Neutrophil (primary cell): Measurements from ENCODE around the gene MRPL14.

Source experiments
- H3K27ac ChIP-seq: fragments of 200-600 bp; sonication (generic); 2 replicates; pipeline ENCODE4 v1.5.1; 2016; ENCODE audit warnings: mild to moderate bottlenecking, moderate library complexity
- H3K27me3 ChIP-seq: fragments of 200-600 bp; sonication (generic); 2 replicates; pipeline ENCODE4 v1.6.0; 2016; ENCODE audit warnings: mild to moderate bottlenecking
- H3K36me3 ChIP-seq: fragments of 200-600 bp; sonication (generic); 2 replicates; pipeline ENCODE4 v1.5.1; 2017
- H3K4me1 ChIP-seq, 2 experiments: fragments of 200-600 bp in 1 of 2; sonication (generic) in 1 of 2; 1 replicate in 1 of 2; 2 replicates in 1 of 2; pipeline versions ENCODE4 v1.5.1 to v1.6.1; 2013 to 2016; ENCODE audit warnings: low read depth in 1 of 2, low read length in 1 of 2, mild to moderate bottlenecking in 1 of 2, moderate library complexity in 1 of 2; ENCODE audit not compliant: control insufficient read depth in 1 of 2, insufficient read depth in 1 of 2
- H3K4me3 ChIP-seq, 2 experiments: fragments of 200-600 bp in 1 of 2; sonication (generic) in 1 of 2; 1 replicate in 1 of 2; 2 replicates in 1 of 2; pipeline ENCODE4 v1.5.1; 2013 to 2016; ENCODE audit warnings: low read depth in 1 of 2, low read length in 1 of 2, mild to moderate bottlenecking in 1 of 2, moderate library complexity in 1 of 2
- H3K9me3 ChIP-seq: fragments of 200-600 bp; sonication (generic); 2 replicates; pipeline ENCODE4 v1.5.1; 2016
- CTCF ChIP-seq: fragments of 200-600 bp; sonication (generic); IDR thresholded peaks from 2 replicates; pipeline ENCODE4 v1.5.1; 2016; ENCODE audit warnings: antibody characterized with exemption

Gene MRPL14

GRCh38 chr6:44066394-44067172 is 60.7 kb downstream of the MRPL14 start:
- Histone ChIP-seq H3K9me3 (no peaks in the 10 kb centered on the region), H3K36me3 (no peaks in the 10 kb centered on the region), H3K27me3 (peaks cover 72% of the 10 kb centered on the region), H3K4me3 (no peak overlapping the region), H3K4me1 (no peaks in the 10 kb centered on the region), H3K27ac (no peak overlapping the region)
- TF ChIP-seq CTCF, result no peak

- no peak overlapping the region for H3K4me3 ChIP-seq
- H3K27ac ChIP-seq, result no peak overlapping the region
- H3K27me3 ChIP-seq, result peaks cover 62% of the 10 kb centered on the region
- TF ChIP-seq CTCF, result no peak
- H3K36me3 ChIP-seq, result no peaks in the 10 kb centered on the region
- no peaks in the 10 kb centered on the region for H3K9me3 ChIP-seq
- no peaks in the 10 kb centered on the region for H3K4me1 ChIP-seq
These were observed 61.7 kb downstream of the MRPL14 start for GRCh38 chr6:44065443-44066140.

- no peaks in the 10 kb centered on the region for H3K4me1 ChIP-seq
- H3K27me3 ChIP-seq, result peaks cover 55% of the 10 kb centered on the region
- H3K4me3 ChIP-seq, result no peak overlapping the region
- H3K36me3 ChIP-seq, result no peaks in the 10 kb centered on the region
- H3K27ac ChIP-seq, result no peak overlapping the region
- TF ChIP-seq CTCF, result no peak
- no peaks in the 10 kb centered on the region for H3K9me3 ChIP-seq
These were observed 62.3 kb downstream of the MRPL14 start for GRCh38 chr6:44064948-44065272.

- H3K27me3 ChIP-seq, result peaks cover 50% of the 10 kb centered on the region
- H3K36me3 ChIP-seq, result no peaks in the 10 kb centered on the region
- H3K4me3 ChIP-seq, result no peak overlapping the region
- no peak for TF ChIP-seq CTCF
- no peak overlapping the region for H3K27ac ChIP-seq
- no peaks in the 10 kb centered on the region for H3K9me3 ChIP-seq
- peaks cover 4 to 5% of the 10 kb centered on the region in 2 experiments for H3K4me1 ChIP-seq
These were observed 62.9 kb downstream of the MRPL14 start for GRCh38 chr6:44064089-44064947.

- Histone ChIP-seq H3K9me3 (no peaks in the 10 kb centered on the region), H3K4me1 (peaks cover 11 to 12% of the 10 kb centered on the region in 2 experiments), H3K27ac (no peak overlapping the region), H3K36me3 (no peaks in the 10 kb centered on the region), H3K4me3 (no peak overlapping the region), H3K27me3 (peaks cover 44% of the 10 kb centered on the region)
- no peak for TF ChIP-seq CTCF
These were observed 63.6 kb downstream of the MRPL14 start for GRCh38 chr6:44063561-44064059.
